Adrenal gland (tissue), 5 donors: ENCODE data around the gene ARID5B.

ENCODE experiments used
- POLR2A ChIP-seq, 2 donors: fragments of 450-650 bp; IDR thresholded peaks; one replicate each; pipeline ENCODE4 v1.6.1; 2017; ENCODE audit warnings: antibody characterized with exemption in 2 of 2, mild to moderate bottlenecking in 2 of 2, moderate library complexity in 1 of 2
- TF ChIP-seq, protein P1 (sequence below), 6 experiments: fragments of 450-650 bp in 4 of 6; fragments of 200-600 bp in 2 of 6; sonication (generic) in 1 of 6; IDR thresholded peaks; 1 replicate in 5 of 6; 2 replicates in 1 of 6; pipeline versions ENCODE4 v1.5.1 to v1.8.0; 2016 to 2021; ENCODE audit warnings: antibody characterized with exemption in 6 of 6, mild to moderate bottlenecking in 2 of 6, moderate library complexity in 1 of 6
- donor health status: DM: no; HTN: no; CAD: no.

DNA sequence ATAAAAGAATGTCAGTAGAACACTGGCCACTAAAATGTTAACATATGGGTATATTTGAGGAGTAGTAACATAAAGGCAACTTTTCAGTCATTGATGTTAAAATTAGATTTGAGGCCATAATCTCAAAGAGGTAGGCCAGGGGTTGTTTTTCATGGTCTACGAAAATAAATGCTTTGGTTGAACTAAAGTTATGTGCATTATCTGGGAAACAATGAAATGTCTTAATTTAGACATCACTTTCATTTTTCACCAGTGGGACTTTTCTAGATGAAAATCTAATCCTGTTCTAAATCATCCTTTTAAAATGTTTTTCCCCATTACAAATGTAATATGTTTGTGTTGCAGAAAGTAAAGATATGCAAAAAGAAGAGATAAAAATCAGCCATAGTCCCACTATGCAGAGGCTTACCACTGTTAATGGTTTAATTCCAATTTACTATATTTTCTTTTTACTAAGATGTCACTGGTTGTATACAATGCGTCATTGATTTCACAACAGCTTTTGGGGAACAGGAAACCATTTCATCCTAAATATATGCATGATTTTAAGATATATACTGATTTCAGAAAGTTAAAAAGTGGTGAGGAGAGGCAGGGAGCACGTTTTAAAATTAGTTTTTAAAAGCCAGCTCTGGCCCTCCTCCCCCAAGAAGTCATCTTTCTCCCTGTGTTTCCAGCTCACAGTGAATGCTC lies 64.3 kb downstream of the ARID5B start:
- TF ChIP-seq, protein P1, sequence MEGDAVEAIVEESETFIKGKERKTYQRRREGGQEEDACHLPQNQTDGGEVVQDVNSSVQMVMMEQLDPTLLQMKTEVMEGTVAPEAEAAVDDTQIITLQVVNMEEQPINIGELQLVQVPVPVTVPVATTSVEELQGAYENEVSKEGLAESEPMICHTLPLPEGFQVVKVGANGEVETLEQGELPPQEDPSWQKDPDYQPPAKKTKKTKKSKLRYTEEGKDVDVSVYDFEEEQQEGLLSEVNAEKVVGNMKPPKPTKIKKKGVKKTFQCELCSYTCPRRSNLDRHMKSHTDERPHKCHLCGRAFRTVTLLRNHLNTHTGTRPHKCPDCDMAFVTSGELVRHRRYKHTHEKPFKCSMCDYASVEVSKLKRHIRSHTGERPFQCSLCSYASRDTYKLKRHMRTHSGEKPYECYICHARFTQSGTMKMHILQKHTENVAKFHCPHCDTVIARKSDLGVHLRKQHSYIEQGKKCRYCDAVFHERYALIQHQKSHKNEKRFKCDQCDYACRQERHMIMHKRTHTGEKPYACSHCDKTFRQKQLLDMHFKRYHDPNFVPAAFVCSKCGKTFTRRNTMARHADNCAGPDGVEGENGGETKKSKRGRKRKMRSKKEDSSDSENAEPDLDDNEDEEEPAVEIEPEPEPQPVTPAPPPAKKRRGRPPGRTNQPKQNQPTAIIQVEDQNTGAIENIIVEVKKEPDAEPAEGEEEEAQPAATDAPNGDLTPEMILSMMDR (IDR thresholded peaks at IDR 0.05), result no peak
- TF ChIP-seq POLR2A (IDR thresholded peaks at IDR 0.05), result no peak
